Aorta (tissue), 5 donors: Measurements from ENCODE around the gene FDXR. TPM values are rescaled to one million over a fixed set of nuclear protein-coding genes. Genes with fewer than 3 reads are reported as not detected.

Source experiments
- ATAC-seq: fragments of 200-7000 bp; cut with Tn5 transposase; one replicate; pipeline ENCODE4 v1.9.1; 2022; ENCODE audit warnings: moderate library complexity; ENCODE audit not compliant: low FRiP score
- DNase-seq, 2 donors: peaks; one replicate each; pipeline ENCODE4 v3.0.0-alpha.2; 2020
- H3K27ac ChIP-seq, 2 donors: one replicate each; pipeline ENCODE4 v1.5.1; 2013; ENCODE audit warnings: low read length in 2 of 2, mild to moderate bottlenecking in 2 of 2, moderate library complexity in 2 of 2, control low read depth in 1 of 2, inconsistent platforms in 1 of 2, low read depth in 1 of 2
- H3K27me3 ChIP-seq, 2 donors: one replicate each; pipeline ENCODE4 v1.6.1; 2013; ENCODE audit warnings: control low read depth in 1 of 2, low read length in 1 of 2, mild to moderate bottlenecking in 1 of 2, moderate library complexity in 1 of 2; ENCODE audit not compliant: insufficient read depth in 2 of 2, control insufficient read depth in 1 of 2
- H3K36me3 ChIP-seq, 2 donors: one replicate each; pipeline ENCODE4 v1.6.1; 2013; ENCODE audit warnings: control low read depth in 1 of 2, low read length in 1 of 2, mild to moderate bottlenecking in 1 of 2; ENCODE audit not compliant: insufficient read depth in 2 of 2, control insufficient read depth in 1 of 2
- H3K4me1 ChIP-seq, 2 donors: one replicate each; pipeline ENCODE4 v1.6.1; 2013; ENCODE audit warnings: low read length in 2 of 2, control low read depth in 1 of 2, mild to moderate bottlenecking in 1 of 2, moderate library complexity in 1 of 2; ENCODE audit not compliant: insufficient read depth in 2 of 2, control insufficient read depth in 1 of 2
- H3K4me3 ChIP-seq, 2 donors: one replicate each; pipeline ENCODE4 v1.5.1; 2013; ENCODE audit warnings: low read length in 2 of 2, control low read depth in 1 of 2, mild to moderate bottlenecking in 1 of 2
- H3K9me3 ChIP-seq: one replicate; pipeline ENCODE4 v1.6.1; 2013; ENCODE audit warnings: mild to moderate bottlenecking, low read length; ENCODE audit not compliant: control insufficient read depth
- WGBS, 2 donors: extraction: QIAGEN DNeasy Blood & Tissue Kit; methylation state at CpG; one replicate each; pipeline ENCODE4 v1.1.7; 2013; 5-methylcytosine and 5-hydroxymethylcytosine counted together
- intact Hi-C, 2 donors: fragments of 100-400 bp; cut with DNase I; formaldehyde crosslinking; loops; one replicate each; pipeline versions ENCODE4 v1.14.2 to v1.15.0; 2022
- polyA plus RNA-seq, 2 donors: library from polyadenylated mRNA; stranded (reverse); fragments of 200-250 nt; gene quantifications; one replicate each; pipeline ENCODE4 v1.2.3, GENCODE V29; 2013
- total RNA-seq, 2 donors: library from RNA; stranded (reverse); fragmentation: NEBNext Ultra II Directional; extraction: Animal tissue kit (Norgen Biotek cat#: 25700); gene quantifications; one replicate each; pipeline ENCODE4 v1.2.1, GENCODE V29; 2021
- donor health status: healthy with polysubstance abuse.
- donor health status: Bipolar disorder and iron deficiency.
- donor health status: DM: no; HTN: no; CAD: no.
- donor health status: DM: no; HTN: no; CAD: no.
- donor health status: DM: yes; HTN: yes; CAD: no.

Gene FDXR
- total and polyA plus RNA-seq, 4 donors = 4.0 to 18.1 (median 7.4) TPM

- no peaks in the 10 kb centered on the region for H3K27me3 ChIP-seq
- intact Hi-C loops = no loop called here
- no peaks in the 10 kb centered on the region for H3K4me1 ChIP-seq
- peaks cover 0 to 5% of the 10 kb centered on the region in 2 donors for H3K36me3 ChIP-seq
- ATAC-seq = no peak
- H3K4me3 ChIP-seq = no peak overlapping the region
- H3K27ac ChIP-seq = no peak overlapping the region
- 93% methylated on average over 15 of the region's 15 CpGs for WGBS, 2 donors
- no peaks in the 10 kb centered on the region for H3K9me3 ChIP-seq
- no peak for DNase-seq
Observed at GRCh38 chr17:74815550-74816370, 57.0 kb downstream of the FDXR start.

DNA sequence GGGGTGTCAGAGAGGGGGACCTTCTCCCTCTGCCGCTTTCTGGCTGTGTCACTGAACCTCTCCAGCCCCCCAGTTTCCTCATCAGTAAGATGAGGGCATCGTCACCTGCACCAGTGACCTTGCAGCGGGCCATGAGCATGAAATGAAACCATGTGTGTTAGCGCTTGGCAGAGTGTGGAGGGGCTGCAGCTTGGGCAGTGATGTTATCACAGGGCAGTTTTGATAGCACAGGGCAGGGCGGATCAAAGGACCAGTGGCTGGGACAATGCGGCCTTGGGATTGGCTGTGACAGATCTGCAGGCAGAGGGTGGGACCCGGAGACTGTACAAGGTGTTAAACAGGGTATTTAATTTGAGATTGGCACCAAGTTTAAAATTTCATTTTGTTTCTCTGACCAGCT is 57.7 kb downstream of the FDXR start:
- no peaks in the 10 kb centered on the region for H3K4me1 ChIP-seq
- DNase-seq = no peak
- no peak overlapping the region for H3K27ac ChIP-seq
- H3K27me3 ChIP-seq = no peaks in the 10 kb centered on the region
- no peaks in the 10 kb centered on the region for H3K9me3 ChIP-seq
- intact Hi-C loops = no loop called here
- WGBS, 2 donors = 97% methylated on average over 7 of the region's 7 CpGs
- peaks cover 0 to 3% of the 10 kb centered on the region in 2 donors for H3K36me3 ChIP-seq
- no peak overlapping the region for H3K4me3 ChIP-seq
- no peak for ATAC-seq

DNA sequence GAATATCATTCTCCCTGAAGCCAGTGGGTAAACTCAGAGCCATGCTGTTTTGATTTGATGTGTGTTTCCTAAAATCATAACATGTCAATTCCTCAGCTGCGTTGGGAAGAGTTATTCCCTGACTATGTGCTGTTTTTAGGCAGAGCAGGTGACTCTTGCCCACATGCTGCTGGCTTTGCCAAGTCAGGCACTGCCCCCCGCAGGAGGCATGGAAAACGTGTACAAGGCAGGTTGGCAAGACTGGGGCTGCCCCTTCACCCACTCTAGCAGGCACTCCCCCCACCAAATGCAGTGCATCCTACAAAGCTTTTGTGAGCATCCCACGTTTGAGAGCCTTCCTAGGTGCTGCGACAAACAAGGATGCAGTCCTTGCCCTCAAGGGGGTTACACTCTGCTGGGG is 58.3 kb downstream of the FDXR start:
- Histone ChIP-seq H3K4me1 (no peaks in the 10 kb centered on the region), H3K27me3 (no peaks in the 10 kb centered on the region), H3K9me3 (no peaks in the 10 kb centered on the region), H3K27ac (no peak overlapping the region), H3K36me3 (peaks cover 0 to under 1% of the 10 kb centered on the region in 2 donors), H3K4me3 (no peak overlapping the region)
- DNase-seq (no peak), ATAC-seq (no peak)
- 81 to 87% methylated on average over 5 of the region's 5 CpGs for WGBS, 2 donors
- intact Hi-C loops = no loop called here

Other genes with a start within 250 kb of the FDXR start
- gene CD300E, start 249.3 kb downstream of the FDXR start, total RNA-seq = 1 to 10 TPM; 2.8 to 4.3 TPM
- under 1 TPM in 1 of 2 donors, not detected in 1; 0.18 TPM for gene CD300E, start 249.3 kb downstream of the FDXR start, polyA plus RNA-seq
- gene CD300LF, start 160.1 kb downstream of the FDXR start, total RNA-seq = 1 to 10 TPM; 1.6 to 2.2 TPM
- 1 to 10 TPM in 1 of 2 donors, under 1 TPM in 1; 0.61 to 1.5 TPM for gene CD300LF, start 160.1 kb downstream of the FDXR start, polyA plus RNA-seq
- gene RAB37, start 135.7 kb downstream of the FDXR start, total RNA-seq = 1 to 10 TPM; 1.4 to 3.4 TPM
- 1 to 10 TPM; 1.5 to 2.4 TPM for gene RAB37, start 135.7 kb downstream of the FDXR start, polyA plus RNA-seq
- 10 to 100 TPM; 17.6 to 21.1 TPM for gene NHERF1, start 124.4 kb downstream of the FDXR start, total RNA-seq
- 10 to 100 TPM; 10.6 to 84.4 TPM for gene NHERF1, start 124.4 kb downstream of the FDXR start, polyA plus RNA-seq
- gene NAT9, start 96.6 kb downstream of the FDXR start, total RNA-seq = 10 to 100 TPM; 44.5 to 46.3 TPM
- 10 to 100 TPM; 12.1 to 59.9 TPM for gene NAT9, start 96.6 kb downstream of the FDXR start, polyA plus RNA-seq
- 1 to 10 TPM in 1 of 2 donors, under 1 TPM in 1; 0.19 to 1.6 TPM for gene GRIN2C, start 13.1 kb downstream of the FDXR start, total RNA-seq
- gene GRIN2C, start 13.1 kb downstream of the FDXR start, polyA plus RNA-seq = under 1 TPM in 1 of 2 donors, not detected in 1; 0.03 TPM
- gene FADS6, start 20.6 kb upstream of the FDXR start, total RNA-seq = not detected
- gene FADS6, start 20.6 kb upstream of the FDXR start, polyA plus RNA-seq = 1 to 10 TPM in 1 of 2 donors, not detected in 1; 4.1 TPM
- not detected for gene USH1G, start 50.3 kb upstream of the FDXR start, total RNA-seq
- gene USH1G, start 50.3 kb upstream of the FDXR start, polyA plus RNA-seq = under 1 TPM in 1 of 2 donors, not detected in 1; 0.13 TPM
- not detected for gene OTOP2, start 51.3 kb upstream of the FDXR start, total RNA-seq
- under 1 TPM in 1 of 2 donors, not detected in 1; 0.25 TPM for gene OTOP2, start 51.3 kb upstream of the FDXR start, polyA plus RNA-seq
- not detected for gene OTOP3, start 62.9 kb upstream of the FDXR start, total RNA-seq
- gene OTOP3, start 62.9 kb upstream of the FDXR start, polyA plus RNA-seq = 1 to 10 TPM in 1 of 2 donors, not detected in 1; 1.8 TPM
- gene HID1, start 99.8 kb upstream of the FDXR start, total RNA-seq = 10 to 100 TPM; 10.7 to 32.6 TPM
- 1 to 10 TPM; 6.1 to 7.8 TPM for gene HID1, start 99.8 kb upstream of the FDXR start, polyA plus RNA-seq
- 10 to 100 TPM; 20.2 to 23.6 TPM for gene CDR2L, start 114.6 kb upstream of the FDXR start, total RNA-seq
- gene CDR2L, start 114.6 kb upstream of the FDXR start, polyA plus RNA-seq = 1 to 10 TPM; 5.8 to 7.4 TPM
- 10 to 100 TPM; 16.6 to 17.4 TPM for gene MRPL58, start 139.7 kb upstream of the FDXR start, total RNA-seq
- gene MRPL58, start 139.7 kb upstream of the FDXR start, polyA plus RNA-seq = 10 to 100 TPM; 25.2 to 31.2 TPM
- 100 to 1,000 TPM; 136 to 149 TPM for gene ATP5PD, start 174.0 kb upstream of the FDXR start, total RNA-seq
- 100 to 1,000 TPM; 349 to 520 TPM for gene ATP5PD, start 174.0 kb upstream of the FDXR start, polyA plus RNA-seq
- 10 to 100 TPM; 21.4 to 26.4 TPM for gene KCTD2, start 174.2 kb upstream of the FDXR start, total RNA-seq
- 10 to 100 TPM; 13.9 to 14.9 TPM for gene KCTD2, start 174.2 kb upstream of the FDXR start, polyA plus RNA-seq
- 10 to 100 TPM in 1 of 2 donors, 1 to 10 TPM in 1; 5.6 to 11.4 TPM for gene SLC16A5, start 215.0 kb upstream of the FDXR start, total RNA-seq
- 1 to 10 TPM; 7.8 to 7.9 TPM for gene SLC16A5, start 215.0 kb upstream of the FDXR start, polyA plus RNA-seq
- 10 to 100 TPM in 1 of 2 donors, 1 to 10 TPM in 1; 8.7 to 19.4 TPM for gene ARMC7, start 237.0 kb upstream of the FDXR start, total RNA-seq
- gene ARMC7, start 237.0 kb upstream of the FDXR start, polyA plus RNA-seq = 1 to 10 TPM; 4.9 to 8.6 TPM